ENCODE results near the gene RABGGTB. TPM values are rescaled to one million over a fixed set of nuclear protein-coding genes. Genes with fewer than 3 reads are reported as not detected.

Gene RABGGTB
- total RNA-seq, 3 donors from 2014 or later, result 57.4 to 68.1 (median 66.8) TPM

- intact Hi-C loops (cut with DNase I, micrococcal nuclease), result no loop called here
- DNase-seq (no peak), ATAC-seq (no peak)
- no peak for TF ChIP-seq CTCF (IDR thresholded peaks at IDR 0.05)
- Histone ChIP-seq H3K36me3 (ENCODE audit: low read depth) (no peaks in the 10 kb centered on the region), H3K4me1 (ENCODE audit: low read depth) (no peaks in the 10 kb centered on the region), H3K9me3 (peaks cover 8% of the 10 kb centered on the region), H3K4me3 (no peak overlapping the region)
Measured at GRCh38 chr1:75836528-75837100, 50.6 kb downstream of the RABGGTB start.

GRCh38 chr1:75838079-75838478 lies 52.0 kb downstream of the RABGGTB start:
- ATAC-seq (no peak), DNase-seq (no peak)
- Histone ChIP-seq H3K36me3 (ENCODE audit: low read depth) (no peaks in the 10 kb centered on the region), H3K9me3 (peaks cover 8% of the 10 kb centered on the region), H3K4me3 (no peak overlapping the region), H3K4me1 (ENCODE audit: low read depth) (no peaks in the 10 kb centered on the region)
- intact Hi-C loops (cut with DNase I, micrococcal nuclease), result no loop called here
- TF ChIP-seq CTCF (IDR thresholded peaks at IDR 0.05), result no peak

DNA sequence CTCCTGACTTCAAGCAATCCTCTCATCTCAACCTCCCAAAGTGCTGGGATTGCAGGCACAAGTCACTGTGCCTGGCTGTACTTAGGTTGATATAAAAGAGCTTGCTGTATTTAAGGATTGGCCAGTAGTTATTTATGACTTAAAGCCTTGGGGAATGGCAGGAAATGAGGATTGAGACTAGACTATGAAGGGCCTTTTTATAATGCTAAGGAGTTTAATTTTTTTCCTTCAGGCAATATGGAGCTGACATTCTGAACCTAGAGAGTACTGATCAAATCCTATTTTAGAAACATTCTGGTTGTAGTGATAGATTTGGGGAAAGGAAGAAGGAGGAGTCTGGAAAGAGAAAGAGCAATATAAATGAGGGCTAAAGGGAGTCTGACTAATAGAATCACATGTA lies 55.4 kb downstream of the RABGGTB start:
- DNase-seq (no peak), ATAC-seq (no peak)
- H3K4me1 ChIP-seq (ENCODE audit: low read depth), result no peaks in the 10 kb centered on the region
- H3K4me3 ChIP-seq, result no peak overlapping the region
- intact Hi-C loops (cut with DNase I, micrococcal nuclease), result no loop called here
- no peaks in the 10 kb centered on the region for H3K9me3 ChIP-seq
- no peak for TF ChIP-seq CTCF (IDR thresholded peaks at IDR 0.05)
- no peaks in the 10 kb centered on the region for H3K36me3 ChIP-seq (ENCODE audit: low read depth)

Other genes with a start within 250 kb of the RABGGTB start
- 1 to 10 TPM; 1.6 to 4.6 (median 4.2) TPM for gene SLC44A5, start 175.1 kb upstream of the RABGGTB start, total RNA-seq
- gene ACADM, start 61.5 kb upstream of the RABGGTB start, total RNA-seq, result 10 to 100 TPM; 59.3 to 79.5 (median 78.6) TPM
- under 1 TPM; 0.35 to 0.66 (median 0.41) TPM for gene MSH4, start 10.6 kb downstream of the RABGGTB start, total RNA-seq
- not detected for gene ASB17, start 146.1 kb downstream of the RABGGTB start, total RNA-seq